ENCODE measurements around the gene NID1. TPM values are rescaled to one million over a fixed set of nuclear protein-coding genes. Genes with fewer than 3 reads are reported as not detected.

NID1 gene
- total and polyA plus RNA-seq, 4 donors, result 21.2 to 90.1 (median 55.2) TPM

GRCh38 chr1:236086537-236086936, 21.6 kb upstream of the NID1 start:
- 84% methylated on average over 7 of the region's 7 CpGs for WGBS
- H3K4me1 ChIP-seq (ENCODE audit: control insufficient read depth in 4 of 4, insufficient read depth in 4 of 4, low read length in 3 of 4), result no peaks in the 10 kb centered on the region
- no peaks in the 10 kb centered on the region for H3K9me3 ChIP-seq (ENCODE audit: control insufficient read depth in 4 of 4, low read length in 3 of 4)
- no peak overlapping the region for H3K4me3 ChIP-seq (ENCODE audit: low read depth in 1 of 3, low read length in 3 of 3)
- TF ChIP-seq HNF4A (conservative IDR thresholded peaks at IDR 0.05) (no peak), TAF1 (conservative IDR thresholded peaks at IDR 0.05) (no peak), JUND (IDR thresholded peaks at IDR 0.05) (no peak)
- H3K27ac ChIP-seq (ENCODE audit: low read depth in 1 of 2, low read length in 2 of 2), result no peak overlapping the region
- H3K27me3 ChIP-seq (ENCODE audit: control insufficient read depth in 4 of 4, insufficient read depth in 4 of 4, low read length in 3 of 4), result no peaks in the 10 kb centered on the region
- no peak overlapping the region for H3K9ac ChIP-seq (ENCODE audit: low read depth in 1 of 2, low read length in 2 of 2)
- DNase-seq (ENCODE audit: low spot score), result no peak
- H3K36me3 ChIP-seq (ENCODE audit: control insufficient read depth in 4 of 4, insufficient read depth in 3 of 4, low read depth in 1 of 4, low read length in 3 of 4), result no peaks in the 10 kb centered on the region

- no peak overlapping the region for H3K27ac ChIP-seq (ENCODE audit: low read depth in 1 of 2, low read length in 2 of 2)
- no peak overlapping the region for H3K4me3 ChIP-seq (ENCODE audit: low read depth in 1 of 3, low read length in 3 of 3)
- no peaks in the 10 kb centered on the region for H3K36me3 ChIP-seq (ENCODE audit: control insufficient read depth in 4 of 4, insufficient read depth in 3 of 4, low read depth in 1 of 4, low read length in 3 of 4)
- no peaks in the 10 kb centered on the region for H3K9me3 ChIP-seq (ENCODE audit: control insufficient read depth in 4 of 4, low read length in 3 of 4)
- TF ChIP-seq FOXA2 (IDR thresholded peaks at IDR 0.05) (no peak), TAF1 (conservative IDR thresholded peaks at IDR 0.05) (no peak), REST (IDR thresholded peaks at IDR 0.05) (no peak), GABPA (IDR thresholded peaks at IDR 0.05 in 1 of 2, conservative IDR thresholded peaks at IDR 0.05 in 1 of 2) (no peak)
- 95% methylated on average over 6 of the region's 6 CpGs for WGBS
- no peak for DNase-seq (ENCODE audit: low spot score)
- H3K27me3 ChIP-seq (ENCODE audit: control insufficient read depth in 4 of 4, insufficient read depth in 4 of 4, low read length in 3 of 4), result no peaks in the 10 kb centered on the region
- no peaks in the 10 kb centered on the region for H3K4me1 ChIP-seq (ENCODE audit: control insufficient read depth in 4 of 4, insufficient read depth in 4 of 4, low read length in 3 of 4)
- no peak overlapping the region for H3K9ac ChIP-seq (ENCODE audit: low read depth in 1 of 2, low read length in 2 of 2)
Measured at GRCh38 chr1:236085545-236086159, 20.8 kb upstream of the NID1 start.

- no peaks in the 10 kb centered on the region for H3K4me1 ChIP-seq (ENCODE audit: control insufficient read depth in 4 of 4, insufficient read depth in 4 of 4, low read length in 3 of 4)
- H3K4me3 ChIP-seq (ENCODE audit: low read depth in 1 of 3, low read length in 3 of 3), result no peak overlapping the region
- no peak for DNase-seq (ENCODE audit: low spot score)
- TF ChIP-seq FOXA1 (IDR thresholded peaks at IDR 0.05) (no peak), CTCF (IDR thresholded peaks at IDR 0.05; ENCODE audit: low read depth, low read length, missing input control) (no peak), YY1 (IDR thresholded peaks at IDR 0.05) (no peak), ATF3 (IDR thresholded peaks at IDR 0.05) (no peak), TAF1 (conservative IDR thresholded peaks at IDR 0.05) (no peak), MAX (IDR thresholded peaks at IDR 0.05) (no peak), HNF4A (conservative IDR thresholded peaks at IDR 0.05) (no peak), JUND (IDR thresholded peaks at IDR 0.05) (no peak), ZBTB33 (IDR thresholded peaks at IDR 0.05) (no peak), REST (IDR thresholded peaks at IDR 0.05) (no peak), EGR1 (IDR thresholded peaks at IDR 0.05; ENCODE audit: low read depth in 2 of 2) (no peak)
- no peak overlapping the region for H3K9ac ChIP-seq (ENCODE audit: low read depth in 1 of 2, low read length in 2 of 2)
- H3K27ac ChIP-seq (ENCODE audit: low read depth in 1 of 2, low read length in 2 of 2), result no peak overlapping the region
- whole genome bisulfite sequencing, result 87% methylated on average over 3 of the region's 3 CpGs
- H3K27me3 ChIP-seq (ENCODE audit: control insufficient read depth in 4 of 4, insufficient read depth in 4 of 4, low read length in 3 of 4), result no peaks in the 10 kb centered on the region
- H3K36me3 ChIP-seq (ENCODE audit: control insufficient read depth in 4 of 4, insufficient read depth in 3 of 4, low read depth in 1 of 4, low read length in 3 of 4), result no peaks in the 10 kb centered on the region
- no peaks in the 10 kb centered on the region for H3K9me3 ChIP-seq (ENCODE audit: control insufficient read depth in 4 of 4, low read length in 3 of 4)
Measured at GRCh38 chr1:236084386-236084730, 19.5 kb upstream of the NID1 start.
